SW480 (cell line): ENCODE data around the gene CCDC57.

ENCODE experiments used
- DNase-seq: peaks from one replicate; pipeline ENCODE4 v3.0.0-alpha.2; 2016; ENCODE audit warnings: low spot score

The CCDC57 gene

DNA sequence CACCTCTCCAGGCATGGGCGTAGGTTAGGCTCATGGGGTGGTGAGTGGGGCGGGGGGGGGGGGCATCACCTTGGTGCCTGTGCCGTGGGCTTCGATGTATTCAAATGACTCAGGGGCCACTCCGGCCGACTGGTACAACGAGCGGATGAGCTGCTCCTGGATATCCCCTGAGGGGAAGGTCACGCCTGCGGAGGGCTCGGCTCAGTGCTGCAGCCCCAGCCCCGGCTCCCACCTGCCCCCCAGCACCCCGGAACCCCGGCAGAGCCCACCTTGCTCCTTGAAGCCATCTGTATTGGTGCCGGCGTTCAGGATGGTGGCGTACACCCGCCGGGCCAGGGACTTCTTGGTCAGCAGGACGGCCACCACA, 120.0 kb downstream of the CCDC57 start:
- no peak for DNase-seq

DNA sequence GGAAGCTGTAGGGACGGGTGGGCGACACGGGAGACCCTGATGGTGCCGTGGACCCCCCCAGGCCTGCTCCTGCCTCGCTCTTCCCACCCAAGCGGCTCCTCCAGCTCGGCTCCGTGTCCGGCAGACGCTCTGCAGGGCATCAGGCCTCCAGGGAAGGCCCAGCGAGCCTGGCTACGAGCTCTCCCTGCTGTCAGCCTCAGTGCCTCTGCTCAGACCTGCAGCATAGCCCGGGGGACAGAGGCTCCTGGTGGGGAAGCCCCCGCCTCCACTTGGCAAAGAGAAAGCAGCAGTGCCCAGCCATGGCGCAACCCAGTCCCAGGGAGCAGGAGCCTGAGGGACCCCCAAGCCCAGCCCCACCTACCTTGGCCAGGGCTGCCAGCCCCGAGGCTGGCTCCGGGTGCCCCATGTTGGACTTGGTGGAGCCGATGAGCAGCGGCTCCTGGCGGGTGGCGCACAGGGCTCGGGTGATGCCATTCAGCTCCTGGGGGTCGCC, 120.5 kb downstream of the CCDC57 start:
- no peak for DNase-seq

DNA sequence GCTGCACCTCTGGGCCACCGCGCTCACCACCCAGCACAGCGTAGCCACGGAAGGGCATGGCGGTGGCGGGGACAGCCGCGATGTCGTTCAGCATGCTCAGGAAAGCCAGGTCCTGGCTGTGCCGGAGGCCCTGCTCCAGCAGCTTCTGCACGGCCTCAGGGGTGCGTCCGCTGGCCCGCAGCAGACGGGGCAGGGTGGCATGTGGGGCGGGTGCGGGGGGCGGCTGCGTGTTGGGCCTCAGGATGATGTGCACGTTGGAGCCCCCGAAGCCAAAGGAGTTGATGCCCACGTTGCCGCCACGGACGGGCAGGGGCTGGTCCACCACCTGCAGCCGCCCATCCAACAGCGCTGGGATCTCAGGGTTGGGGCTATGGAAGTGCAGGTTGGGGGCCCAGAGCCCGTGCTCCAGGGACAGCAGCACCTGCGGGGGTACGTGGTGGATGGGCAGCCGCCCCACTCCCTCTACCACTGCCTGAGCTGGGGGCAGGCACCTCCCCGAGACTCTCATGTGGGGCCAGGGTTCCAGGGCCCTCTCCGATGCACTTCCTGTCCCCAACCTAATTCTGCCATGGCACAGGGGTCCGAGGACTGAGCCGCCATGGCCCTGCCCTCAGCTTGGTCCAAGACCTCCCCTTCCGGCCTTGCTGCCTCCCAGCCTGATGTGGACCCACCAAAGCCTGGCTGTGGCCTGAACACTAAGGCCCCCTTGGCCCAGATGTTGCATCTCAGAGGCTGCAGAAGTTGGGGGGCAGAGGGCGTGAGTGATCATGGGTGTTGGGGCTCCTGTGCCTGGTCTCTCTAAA, 121.2 kb downstream of the CCDC57 start:
- DNase-seq: no peak

DNA sequence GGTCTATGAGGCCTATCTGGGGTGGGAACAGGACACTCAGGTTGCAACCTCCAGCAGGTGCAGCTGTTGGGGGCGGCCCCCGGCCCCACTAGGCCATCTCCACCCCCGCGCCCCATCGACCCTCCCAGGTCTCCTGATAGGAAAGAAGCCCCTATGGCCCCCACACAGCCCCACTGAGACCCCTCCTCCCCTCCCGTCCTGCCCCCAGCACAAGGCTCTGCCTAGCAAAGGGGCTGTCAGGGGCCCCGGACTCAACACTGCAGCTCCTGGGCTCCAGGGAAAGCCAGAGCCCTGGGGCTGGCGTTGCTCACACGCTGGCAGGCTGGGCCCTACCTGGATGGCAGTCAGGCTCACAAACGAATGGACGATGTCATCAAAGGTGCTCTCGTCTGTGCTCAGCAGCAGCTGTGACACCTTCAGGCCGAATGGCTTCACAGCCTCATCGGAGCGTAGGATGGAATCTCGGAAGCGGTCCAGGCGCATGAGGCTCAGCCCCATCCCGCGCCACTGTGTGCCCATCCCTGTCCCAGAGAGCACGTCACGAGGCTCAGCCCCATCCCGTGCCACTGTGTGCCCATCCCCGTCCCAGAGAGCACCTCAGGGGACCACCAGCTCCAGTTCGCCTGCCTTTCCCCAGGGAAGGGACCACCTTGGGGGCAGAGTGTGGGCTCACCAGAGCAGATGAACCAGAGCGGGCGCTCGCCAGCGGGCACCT, 121.9 kb downstream of the CCDC57 start:
- DNase-seq: no peak

DNA sequence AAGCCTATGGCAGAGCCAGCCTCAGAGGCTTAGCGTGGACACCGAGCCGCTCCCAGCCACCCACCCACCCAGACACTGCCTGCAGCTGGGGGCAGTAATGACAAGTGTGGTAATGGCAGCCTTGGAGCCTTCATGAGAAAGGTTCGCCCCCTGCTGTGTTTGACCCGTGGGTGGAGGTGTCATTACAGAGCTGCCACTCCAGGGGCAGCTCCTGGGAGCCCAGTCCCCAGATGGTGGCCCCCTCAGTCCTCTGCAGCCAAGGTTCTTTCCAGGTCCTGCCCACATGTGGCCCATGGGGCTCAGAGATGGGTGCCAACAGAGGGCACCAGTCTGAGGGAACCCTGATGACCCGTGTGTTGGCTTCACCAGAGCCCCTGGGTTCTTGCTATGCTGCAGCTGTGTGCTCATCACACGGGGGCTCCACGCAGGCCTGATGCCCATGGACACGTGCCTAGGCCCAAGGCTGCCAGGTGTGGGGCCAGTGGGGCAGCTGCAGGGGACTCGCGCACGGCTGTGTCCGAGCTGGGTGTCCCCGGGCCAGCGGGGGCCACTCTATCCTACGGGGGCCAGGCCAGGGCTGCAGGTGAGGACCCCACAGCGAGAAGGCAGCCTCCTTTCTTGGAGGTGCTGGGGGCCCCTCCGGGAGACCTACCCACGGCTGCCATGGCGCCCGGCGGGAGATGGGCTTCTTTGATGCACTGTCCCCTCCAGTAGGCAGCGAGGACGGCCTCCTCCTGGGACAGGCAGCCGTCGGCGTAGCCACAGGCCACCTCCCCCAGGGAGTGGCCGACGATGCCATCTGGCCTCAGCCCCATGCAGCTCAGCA, 122.7 kb downstream of the CCDC57 start:
- DNase-seq: no peak

DNA sequence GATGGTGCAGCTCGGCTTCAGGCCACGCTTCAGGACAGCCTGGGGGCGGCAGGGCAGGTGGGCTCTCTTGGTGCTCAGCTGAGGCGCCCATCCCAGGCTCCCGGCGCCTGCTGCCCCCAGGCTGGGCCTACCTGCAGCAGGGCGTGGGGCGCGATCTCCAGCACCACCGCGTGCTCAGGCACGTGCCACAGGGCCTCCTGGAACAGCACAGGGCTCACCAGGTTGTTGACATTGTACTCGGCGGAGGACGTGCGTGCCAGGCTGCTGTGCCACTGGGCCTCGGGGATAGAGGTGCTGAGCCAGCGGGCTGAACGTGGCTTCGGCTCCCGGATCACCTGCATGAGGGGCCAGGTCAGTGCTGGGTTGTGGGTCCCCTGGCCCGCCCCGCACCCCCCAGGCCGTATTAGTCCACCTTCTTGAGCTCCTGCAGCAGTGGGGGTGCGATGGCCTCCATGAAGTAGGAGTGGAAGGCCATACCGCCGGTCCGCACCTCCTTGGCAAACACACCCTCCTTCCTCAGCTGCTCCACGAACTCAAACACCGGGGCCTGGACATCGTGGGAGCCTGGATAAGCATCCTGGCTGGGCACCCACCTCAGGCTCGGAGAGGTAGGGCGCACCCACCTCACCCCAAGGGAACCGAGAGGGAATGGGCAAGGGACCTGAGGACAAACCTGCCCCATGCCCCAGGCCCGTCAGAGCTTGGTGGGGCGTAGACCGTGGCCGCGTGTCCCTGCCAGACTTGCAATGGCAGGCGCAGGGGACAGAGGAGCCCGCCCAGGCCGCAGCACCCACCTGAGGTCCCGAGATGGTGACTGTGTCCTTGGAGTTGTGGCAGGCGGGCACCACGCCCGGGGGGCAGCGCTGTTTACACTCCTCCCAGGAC, 123.6 kb downstream of the CCDC57 start:
- DNase-seq: no peak

DNA sequence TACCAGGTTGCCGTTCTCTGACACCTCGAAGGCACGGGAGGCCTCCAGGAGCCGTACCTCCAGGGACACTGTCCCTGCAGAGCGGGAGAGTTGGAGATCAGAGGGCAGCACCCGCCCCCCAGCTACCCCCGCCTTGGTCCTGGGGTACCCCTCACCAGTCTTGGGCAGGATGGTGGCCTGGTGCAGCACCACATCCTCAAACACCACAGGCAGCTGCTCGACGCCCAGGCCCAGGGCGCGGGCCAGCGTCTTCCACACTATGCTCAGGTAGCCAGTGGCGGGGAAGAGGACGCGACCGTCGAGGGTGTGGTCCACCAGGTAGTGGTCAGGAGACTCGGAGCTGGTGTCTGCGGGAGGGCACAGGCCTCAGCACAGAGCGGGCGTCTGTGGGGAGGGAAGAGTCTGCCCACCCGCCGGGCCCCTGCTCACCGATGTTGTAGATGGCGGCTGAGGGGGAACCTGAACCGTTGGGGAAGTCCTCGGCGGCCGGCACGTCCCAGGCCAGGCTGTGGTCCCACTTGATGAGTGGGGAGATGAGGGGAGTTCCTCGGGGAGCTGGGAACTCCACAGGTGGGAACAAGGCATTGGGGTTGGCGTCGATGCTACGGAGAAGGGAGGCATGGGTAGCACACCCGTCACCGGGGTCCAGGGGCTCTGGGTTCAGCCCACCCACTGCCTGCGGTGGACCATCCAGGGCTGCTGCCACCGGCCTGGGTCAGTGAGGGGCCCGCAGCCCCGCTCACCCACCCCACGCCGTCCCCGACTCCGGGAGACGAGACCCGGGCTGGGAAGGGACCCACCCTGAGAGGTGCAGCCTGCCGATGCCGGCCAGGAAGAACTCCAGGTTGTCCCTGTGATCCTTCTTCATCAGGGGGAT, 124.4 kb downstream of the CCDC57 start:
- no peak for DNase-seq

DNA sequence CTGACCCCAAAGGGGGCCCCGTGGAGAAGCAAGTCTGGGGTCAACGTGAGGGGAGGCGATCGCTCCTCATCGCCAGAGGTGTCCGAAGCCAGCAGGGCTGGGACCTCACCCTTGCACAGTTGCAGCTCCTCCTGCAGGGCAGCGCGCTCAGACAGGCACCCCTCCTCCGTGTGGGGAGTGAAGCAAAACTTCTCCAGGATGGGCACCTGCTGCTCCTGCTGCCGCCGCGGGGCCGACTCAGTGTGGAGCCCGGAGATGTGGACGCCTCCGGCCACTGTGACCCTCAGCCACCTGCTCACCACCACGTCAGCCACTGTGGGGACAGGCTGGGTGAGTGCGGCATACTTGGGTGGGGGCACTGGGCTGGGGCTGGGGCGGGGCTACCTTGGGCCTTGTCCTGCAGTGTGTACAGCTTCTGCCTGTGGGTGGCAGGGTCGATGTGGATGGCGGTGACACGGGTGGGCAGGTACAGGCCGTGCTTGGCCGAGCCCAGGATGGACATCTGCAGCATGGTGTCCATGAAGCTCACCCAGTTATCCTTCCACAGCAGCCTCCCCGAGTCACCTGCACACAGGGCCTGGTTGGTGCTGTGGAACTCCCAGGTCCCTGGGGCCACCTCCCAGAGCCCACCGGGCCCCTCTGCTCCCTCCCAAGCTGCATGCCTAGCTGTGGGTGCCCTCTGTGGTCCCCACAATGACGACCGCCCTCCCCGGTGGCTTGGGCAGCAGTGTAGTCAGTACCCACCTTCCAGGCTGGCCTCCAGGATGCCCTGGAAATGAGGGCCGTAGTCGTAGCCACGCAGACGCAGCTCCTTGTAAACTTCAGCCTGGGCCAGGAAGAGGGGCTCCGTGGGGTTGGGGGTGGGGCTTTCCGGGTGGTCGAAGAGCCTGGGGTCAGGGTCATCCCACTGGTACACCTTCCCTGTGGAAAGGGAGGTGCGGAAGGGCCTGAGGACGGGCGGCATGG, 125.4 kb downstream of the CCDC57 start:
- DNase-seq: no peak

DNA sequence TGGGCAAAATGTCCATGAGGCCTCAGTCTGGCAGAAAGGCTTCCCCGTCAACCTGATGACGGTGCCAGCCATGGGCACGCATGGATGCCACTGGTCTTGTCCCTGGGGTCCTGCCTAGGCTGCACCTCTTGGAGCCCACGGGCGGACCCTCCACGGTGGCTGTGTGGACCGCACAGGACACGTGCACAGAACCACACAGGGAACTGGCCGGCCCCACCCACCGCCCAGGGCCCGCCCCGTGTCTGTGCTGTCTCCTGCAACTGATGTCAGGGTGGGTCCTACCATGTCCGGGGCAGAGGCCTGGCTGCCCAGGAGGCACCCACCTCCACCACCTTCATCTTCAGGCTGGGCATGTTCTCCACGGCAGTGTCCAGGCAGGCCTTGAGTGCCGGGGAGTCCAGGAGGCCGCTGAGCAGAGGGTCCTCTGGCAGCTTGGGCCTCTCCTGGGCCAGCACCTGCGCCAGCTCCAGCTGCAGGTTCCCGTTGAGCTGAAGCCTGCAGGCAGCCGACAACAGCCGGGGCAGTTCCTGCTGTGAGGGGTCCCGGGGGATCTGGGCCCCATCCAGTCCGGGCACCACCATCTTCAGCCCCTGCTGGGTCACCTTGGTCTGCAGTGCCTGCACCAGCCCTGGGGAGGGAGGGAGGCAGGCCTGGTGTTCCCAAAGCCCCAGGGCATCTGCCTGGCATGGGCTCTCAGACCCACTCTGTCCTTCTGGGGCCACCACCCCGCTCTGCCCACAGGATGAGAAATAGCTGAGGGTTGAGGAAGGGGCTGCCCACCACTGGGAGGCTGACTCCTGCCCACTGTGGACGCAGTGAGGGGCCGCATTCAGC, 126.5 kb downstream of the CCDC57 start:
- no peak for DNase-seq

DNA sequence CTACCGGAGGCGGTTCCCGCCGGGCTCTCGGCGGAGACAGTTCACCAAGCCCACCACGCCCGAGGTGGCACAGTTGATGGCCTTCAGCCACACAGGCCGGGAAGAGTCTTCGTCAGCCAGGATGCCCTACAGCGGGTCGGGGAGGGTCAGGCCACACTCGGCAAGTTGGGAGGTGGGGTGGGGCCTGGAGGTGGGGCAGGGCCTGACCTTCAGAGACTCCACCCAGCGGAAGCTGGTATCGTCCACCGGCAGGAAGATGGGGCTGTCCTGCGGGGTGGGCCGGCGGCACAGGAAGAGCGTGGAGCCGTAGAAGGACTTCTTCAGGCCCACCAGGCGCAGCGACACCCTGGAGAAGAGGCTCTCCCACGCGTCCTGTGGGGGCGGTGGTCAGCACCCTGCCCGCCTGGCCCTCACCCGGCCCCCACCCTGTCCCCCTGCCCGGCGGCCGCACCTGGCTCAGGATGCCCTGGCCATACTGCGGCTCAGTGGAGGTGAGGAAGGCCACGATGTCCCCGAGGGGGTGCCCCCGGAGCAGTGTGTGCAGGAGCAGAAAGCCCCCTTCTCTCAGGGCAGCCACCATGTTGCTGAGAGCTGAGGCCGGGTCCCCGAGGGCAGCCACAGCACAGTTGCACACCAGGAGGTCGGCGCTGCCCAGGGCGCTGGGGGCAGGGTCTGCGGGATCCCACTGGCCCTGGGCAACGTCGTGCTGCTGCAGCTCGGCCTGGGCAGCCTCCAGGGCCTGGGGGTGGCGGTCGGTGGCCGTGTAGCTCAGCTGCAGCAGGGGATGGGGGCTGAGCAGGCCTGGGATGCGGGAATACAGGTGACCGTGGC, 127.4 kb downstream of the CCDC57 start:
- DNase-seq: no peak

DNA sequence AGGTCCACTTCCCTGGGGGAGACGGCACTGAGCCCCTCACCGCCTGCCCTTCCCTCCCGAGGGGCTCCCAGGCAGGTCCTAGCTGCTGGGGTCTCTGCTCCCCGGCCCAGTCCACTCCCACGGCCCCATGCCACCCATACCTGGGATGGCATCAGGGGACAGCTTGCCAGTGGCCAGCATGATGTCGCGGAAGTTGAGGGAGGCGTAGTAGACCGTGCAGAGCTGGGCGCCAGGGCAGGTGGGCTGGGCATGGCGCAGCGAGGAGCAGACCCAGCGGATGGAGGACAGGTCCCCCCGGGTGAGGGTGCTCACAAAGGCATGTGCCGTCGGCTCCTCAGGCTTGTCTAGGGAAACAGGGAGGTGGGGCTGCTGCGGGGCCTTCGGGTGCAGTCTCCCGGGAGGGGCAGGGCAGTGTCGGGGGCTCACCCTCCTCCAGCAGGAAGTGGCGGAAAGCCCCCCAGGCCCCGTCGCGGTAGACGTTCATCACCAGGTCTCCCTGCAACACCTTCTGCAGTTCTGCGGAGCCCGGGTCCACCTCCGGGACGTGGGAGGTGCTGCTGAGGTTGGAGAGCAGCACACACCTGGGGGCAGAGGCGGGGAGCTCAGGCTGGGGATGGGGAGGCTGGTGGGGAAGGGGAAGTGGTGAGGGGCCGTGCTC, 128.1 kb downstream of the CCDC57 start:
- no peak for DNase-seq

DNA sequence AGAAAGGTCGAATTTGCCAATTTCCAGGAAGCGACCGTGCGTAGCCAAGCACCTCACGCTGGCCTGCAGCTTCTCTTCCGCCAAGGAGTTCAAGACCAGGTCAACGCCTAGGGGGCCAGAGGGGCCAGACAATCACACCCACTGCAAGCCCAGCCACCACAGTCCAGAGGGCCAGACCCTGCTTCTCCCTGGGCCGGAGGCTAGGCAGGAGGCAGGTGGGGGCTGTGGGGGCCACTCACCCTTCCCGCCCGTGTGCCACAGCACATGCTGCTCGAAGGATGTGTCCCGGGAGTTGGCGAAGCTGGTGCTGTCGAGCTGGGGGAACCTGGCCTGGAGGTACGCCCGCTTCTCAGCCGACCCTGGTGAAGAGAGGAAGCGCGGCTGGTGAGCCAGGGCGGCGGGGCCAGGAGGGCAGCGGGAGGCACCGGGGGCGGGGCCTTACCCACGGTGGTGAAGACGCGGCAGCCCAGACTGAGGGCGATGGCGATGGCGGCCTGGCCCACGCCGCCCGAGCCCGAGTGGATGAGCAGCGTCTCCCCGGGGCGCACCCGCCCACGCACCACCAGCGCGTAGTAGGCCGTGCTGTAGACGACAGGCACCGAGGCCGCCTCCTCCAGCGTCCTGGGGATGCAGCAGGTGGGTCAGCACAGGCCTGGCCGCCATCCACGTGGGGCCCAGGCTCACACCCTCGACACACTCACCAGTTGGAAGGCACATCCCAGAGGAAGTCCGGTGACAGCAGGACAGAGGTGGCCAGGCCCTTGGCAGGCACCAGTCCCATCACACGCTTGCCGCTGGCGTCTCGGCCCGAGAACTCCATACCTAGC, 128.9 kb downstream of the CCDC57 start:
- DNase-seq: no peak

DNA sequence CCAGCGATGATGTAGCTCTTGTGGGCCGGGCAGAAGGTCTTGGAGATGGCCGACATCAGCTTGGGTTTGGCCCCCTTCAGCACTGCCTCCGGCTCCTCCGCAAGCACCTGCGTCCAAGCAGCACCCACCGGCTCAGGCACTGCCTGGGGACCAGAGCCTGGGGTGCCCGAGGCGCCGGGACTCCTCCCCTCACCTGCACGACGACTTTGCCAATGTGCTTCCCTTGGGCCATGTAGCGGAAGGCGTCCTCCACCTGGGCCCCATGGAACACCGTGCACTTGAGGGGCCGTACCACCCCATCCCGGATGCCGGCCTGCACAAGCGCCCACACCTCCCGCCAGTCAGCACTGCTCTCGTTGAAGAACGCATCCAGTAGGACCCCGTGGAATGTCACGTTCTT, 129.6 kb downstream of the CCDC57 start:
- no peak for DNase-seq

DNA sequence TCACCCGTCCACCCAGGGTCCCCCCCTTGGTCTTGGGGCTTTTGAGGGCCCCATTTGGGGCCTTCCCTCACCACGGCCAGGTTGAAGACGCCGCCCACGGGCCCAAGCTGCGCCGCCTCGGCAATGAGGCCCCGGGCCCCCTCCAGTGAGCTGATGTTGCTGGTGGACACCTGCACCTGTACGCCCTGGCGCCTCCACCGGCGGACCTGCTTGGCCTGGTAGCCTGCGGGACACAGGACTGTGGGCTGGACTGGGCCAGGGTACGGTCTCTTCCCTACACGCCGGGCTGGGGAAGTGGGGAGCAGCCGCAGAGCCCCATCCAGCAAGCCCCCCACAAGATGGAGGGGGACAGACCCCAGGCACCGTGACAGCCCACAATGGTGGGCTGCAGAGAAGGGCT, 130.2 kb downstream of the CCDC57 start:
- no peak for DNase-seq

DNA sequence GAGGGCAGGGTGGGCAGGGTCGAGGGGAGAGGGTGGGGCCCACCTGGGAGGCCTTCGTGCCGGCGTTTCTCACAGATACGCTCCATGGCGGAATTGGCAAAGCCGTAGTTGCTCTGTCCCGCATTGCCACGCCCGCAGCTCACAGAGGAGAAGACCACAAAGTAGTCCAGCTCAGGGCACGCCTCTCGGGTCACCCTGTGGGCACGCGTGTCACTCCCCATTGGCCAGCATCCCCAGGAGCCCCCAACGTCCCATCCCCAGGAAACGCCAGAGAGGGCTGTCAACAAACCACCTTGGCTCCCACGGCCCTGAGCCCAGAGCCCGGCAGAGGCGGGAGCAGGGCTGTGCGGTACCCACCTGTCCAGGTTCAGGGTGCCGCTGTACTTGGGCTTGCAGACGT, 130.7 kb downstream of the CCDC57 start:
- DNase-seq: no peak

DNA sequence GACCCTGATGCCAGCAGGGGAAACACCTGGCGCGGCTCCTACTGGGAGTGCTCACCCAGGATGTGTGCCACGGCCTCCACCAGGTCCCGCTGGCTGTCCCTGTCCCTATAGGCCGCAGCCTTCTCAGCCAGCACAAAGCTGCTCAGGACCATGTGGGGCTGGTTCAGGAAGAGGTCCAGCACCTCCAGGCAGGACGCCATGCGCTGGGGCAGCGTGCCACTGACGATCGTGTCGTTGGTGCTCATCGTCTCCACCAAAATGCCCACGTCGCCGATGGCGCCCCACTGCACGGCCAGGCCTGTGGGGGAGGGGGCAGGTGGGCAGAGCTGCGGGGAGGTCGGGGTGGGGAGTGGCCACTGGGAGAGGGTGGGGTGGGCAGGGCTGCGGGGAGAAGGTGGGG, 131.1 kb downstream of the CCDC57 start:
- DNase-seq: no peak
